NOMO-1 treated with DMSO at 0.1 percent for 48 hours (cell line): Measurements from ENCODE around the gene ZMIZ1.
"Not testable (repeated sequence)": the region's sequence is repeated elsewhere in the genome, so short reads cannot be mapped to it uniquely, and the experiment has no call there.

Experiments
- DNase-seq: peaks from one replicate; lab custom pipeline; 2025; ENCODE audit not compliant: unreplicated experiment; lab: John Stamatoyannopoulos, UW

ZMIZ1 gene

DNA sequence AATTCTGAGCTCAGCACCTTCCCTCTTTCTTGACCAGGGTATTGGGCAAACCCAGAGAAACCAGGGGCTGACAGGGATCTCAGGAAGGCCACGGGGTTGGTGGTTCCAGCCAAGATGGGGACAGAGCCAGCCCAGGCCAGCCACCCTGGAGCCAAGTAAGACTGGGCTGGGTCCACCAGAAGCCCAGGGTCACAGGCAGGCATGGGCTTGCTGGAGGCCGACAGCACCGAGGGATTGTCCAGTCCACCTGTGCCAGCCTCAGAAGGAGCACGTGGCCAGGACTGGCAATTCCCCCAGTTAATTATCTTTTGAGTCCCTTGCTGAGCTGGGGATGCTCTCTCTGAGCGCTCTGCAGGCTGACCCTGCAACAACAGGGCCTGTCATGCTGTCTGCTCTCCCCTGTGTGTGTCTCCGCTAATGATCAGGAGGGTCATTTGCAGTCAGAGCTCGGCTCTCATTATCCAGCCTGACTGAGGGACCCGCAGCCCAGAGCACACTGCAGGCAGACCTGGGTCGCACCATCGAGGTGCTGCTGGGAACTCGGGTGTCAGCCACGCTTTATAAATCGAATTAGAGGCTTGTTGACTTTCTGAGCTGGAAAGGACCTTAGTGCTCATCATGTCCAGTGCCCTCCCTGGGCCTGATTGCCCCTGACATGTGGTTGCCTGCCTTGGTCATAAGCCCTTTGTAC is 209.0 kb downstream of the ZMIZ1 start:
- no peak for DNase-seq

DNA sequence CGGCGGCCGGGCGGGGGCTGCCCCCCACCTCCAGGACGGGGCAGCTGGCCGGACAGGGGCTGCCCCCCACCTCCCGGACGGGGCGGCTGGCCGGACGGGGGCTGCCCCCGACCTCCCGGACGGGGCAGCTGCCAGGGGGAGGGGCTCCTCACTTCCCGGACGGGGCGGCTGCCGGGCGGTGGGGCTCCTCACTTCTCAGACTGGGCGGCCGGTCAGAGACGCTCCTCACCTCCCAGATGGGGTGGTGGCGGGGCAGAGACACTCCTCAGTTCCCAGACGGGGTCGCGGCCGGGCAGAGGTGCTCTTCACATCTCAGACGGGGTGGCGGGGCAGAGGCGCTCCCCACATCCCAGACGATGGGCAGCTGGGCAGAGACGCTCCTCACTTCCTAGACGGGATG is 210.3 kb downstream of the ZMIZ1 start:
- not testable (repeated sequence) for DNase-seq

DNA sequence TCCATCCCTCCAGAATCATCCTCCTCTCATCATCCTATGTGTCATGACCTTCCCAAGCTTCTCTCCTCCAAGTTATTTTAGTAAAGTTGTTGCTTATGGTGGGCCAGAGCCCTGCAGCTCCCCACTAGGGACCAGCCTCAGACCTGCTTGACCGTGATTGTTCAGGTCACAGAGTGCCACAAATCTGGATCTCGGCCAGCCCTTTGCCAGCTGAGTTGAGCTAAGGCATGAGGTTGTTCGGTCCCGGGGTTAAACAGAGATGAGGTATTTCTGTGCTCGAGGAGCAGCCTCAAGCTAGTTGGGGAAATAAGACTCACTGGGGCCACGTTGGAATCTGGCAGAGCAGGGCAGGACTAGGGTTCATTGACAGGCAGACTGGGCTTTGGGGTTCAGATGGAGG is 212.2 kb downstream of the ZMIZ1 start:
- no peak for DNase-seq

DNA sequence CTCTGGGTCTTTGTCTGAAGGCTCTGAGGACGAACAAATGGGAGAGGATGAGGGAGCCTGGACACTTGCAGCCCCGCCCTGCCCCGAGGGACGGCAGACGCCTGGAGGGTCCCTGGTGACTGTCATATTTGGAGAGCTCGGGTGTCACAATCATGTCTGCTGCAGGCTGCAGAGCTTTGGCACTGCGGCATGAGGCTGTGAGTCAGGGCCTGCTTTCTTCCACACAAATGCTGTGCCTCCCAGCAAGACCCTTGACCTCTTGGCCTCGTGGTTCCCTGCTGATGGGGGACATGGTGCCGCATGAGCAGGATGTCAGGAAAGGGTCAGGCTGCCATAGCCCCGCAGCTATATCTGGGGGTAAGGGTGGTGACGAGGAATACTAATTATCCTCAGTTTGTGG is 213.6 kb downstream of the ZMIZ1 start:
- no peak for DNase-seq

DNA sequence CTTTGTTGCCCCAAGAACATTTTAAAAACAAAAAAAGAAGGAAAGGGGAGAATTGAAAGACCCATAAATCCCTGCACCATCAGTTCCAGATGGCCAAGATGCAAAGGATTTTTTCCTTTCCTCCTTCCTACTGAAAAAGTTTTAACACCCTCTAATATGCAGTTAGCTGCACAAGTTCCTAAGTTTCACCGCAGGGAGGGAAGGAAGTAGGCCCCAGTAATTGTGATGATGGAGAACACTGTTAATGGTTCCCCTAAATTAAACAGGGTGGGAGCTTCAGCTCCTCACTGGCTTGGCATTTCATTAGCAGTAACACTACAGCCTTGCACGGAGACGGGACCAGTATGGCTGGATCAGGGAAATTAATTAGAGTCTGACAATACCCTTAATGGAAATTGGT is 214.8 kb downstream of the ZMIZ1 start:
- DNase-seq, result peak; percentile 37

DNA sequence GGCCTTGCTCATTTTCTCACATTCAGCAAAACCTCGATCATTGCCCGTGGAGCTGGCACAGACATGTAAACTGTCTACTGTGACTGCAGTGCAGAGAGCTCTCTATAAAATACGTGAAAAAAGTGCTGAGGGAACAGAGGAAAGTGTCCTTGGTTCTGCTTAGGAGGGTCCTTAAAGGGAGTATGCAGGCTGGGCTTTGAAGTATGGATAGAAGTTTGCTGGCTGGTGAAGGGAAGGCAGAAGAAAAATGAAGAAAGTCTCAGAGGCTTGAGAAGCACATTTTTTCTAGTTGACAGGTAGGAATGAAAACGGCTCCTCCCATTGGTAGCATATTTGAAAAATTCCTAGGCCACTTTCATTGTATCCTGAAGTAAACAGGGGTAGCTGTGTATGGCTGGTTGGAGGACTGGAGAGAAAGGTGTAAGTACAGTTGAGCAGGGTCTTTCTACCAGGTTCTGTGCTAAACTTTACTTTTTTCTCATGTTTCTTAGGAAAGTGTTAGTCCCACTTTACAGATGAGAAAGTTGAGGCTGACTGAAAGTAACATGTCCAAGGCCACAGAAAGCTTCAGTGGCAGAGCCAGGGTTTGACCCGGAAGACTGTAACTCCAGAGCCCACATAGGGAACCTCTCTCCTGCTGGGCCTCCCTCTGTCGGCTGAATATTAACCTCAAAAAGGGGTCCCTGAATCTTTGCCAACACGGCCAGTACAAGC is 215.5 kb downstream of the ZMIZ1 start:
- no peak for DNase-seq

DNA sequence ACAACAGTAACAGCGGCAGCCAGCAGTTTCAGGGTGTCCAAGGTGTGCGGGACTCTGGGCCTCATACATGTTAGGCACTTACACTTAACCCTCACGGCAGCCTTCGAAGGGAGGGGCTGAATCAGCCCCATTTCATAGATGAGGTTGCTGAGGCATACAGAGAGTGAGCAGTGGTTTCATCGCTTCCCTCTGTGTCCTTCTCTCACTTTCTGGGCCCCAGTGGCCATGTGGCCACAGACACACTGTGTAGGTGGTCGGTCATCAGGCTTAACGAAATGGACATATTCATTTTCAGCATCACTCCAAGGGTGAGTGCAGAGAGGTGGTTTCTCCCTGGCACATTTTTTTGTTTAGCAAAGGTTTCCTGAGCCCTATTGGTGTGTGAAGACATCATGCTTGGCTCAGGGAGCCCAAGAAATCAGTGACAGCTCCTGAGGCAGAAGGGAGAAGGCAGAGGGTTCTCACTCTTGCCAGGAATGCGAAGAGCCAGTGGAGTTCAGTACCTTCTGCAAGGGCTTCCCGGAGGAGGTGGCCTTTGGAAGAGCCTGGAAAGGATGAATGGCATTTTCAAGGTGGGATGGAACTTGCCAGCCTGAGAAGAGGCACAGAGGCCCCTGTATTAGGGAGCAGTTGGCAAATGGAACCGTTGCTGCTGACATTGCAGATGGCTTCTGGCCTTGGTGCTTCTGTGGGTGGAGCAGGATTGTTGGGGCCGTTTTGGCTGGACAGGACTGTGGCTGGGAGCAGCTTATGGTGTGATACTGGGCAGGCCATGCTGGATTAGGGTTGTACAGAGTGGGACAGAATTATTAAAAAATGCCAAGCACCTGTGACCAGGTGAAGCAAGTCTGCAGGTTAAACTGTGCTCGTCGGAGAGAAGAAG is 216.8 kb downstream of the ZMIZ1 start:
- no peak for DNase-seq

DNA sequence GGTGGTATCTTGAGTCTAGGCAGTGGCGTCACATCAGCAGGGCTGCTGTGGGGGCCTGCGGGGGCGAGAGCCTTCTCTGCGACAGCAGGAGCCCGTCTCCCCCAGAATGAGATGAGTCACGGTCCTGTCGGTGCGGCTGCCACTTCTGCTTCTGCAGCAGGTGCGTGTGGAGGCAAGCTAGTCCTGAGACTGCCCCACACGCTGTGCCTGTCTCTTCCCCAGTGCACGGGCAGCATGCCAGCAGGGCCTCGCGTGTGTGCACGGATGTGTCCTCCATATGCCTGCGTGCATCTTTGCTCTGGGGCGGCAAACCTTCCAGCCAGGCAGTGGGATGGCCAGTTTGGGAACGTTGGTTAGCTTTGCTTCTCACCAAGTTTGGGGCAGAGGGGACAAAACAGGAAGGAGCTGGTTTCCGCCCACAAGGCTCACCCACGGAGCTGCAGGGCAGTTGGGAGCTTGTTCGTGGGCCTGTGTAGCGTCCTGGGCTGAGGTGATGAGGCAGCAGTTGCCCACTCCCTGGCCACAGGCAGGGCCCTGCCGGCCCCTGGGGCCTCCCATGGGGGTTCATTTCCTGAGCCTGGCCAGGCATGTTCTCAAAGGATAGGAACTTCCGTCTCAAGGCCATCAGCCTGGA is 217.7 kb downstream of the ZMIZ1 start:
- DNase-seq, result peak; percentile 95

DNA sequence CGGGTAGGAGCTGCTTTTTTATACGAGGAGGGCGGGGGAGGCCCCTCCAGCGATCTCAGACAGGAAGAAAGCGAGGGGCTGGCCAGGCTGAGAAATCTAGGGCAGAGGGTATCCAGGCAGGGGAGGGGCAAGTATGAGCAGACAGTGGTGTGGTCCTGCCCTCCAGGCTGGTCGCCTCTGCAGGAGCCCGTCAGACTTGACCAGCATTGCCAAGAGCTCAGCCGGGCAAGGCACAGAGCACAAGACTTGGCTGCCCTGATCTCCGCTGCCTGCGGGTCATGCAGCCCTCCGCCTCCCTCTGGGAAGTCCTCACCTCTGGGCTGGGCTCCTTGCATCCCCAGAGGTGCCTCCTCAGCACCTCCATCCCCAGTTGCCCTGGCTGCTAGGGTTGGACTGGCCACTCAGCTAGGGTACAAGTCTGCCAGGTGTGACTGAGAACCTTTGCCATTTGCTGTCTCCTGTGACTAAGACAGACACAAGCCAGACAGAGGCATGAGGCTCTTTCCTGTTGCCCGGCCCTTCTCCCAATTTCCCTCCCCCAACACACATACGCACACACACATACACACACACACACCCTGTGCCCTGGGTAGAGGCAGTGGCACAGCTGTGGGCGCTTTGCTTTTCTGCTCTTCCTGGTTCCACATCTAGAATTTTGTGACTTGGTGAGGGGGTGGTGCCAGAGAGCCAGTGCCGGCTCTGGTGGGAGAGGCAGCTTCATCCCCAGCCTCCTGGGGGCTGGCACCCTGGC is 219.4 kb downstream of the ZMIZ1 start:
- no peak for DNase-seq

DNA sequence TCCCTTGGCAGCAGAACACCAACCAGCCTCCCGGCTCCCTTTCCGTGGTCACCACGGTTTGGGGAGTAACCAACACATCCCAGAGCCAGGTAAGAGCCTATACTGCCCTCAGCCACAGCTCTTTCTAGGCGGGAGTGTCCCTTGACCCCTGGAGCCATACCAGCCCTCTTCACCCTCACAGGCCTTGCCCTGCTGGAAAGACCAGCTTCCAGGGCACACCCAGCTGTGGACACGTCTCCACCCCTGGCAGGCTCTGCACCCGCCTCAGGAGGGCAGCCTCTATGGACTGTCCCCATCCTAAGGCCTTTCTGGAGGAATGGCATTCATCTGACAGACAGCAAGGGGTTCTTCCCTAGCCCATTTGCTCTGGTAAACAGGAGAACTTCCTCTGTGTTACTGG is 221.0 kb downstream of the ZMIZ1 start:
- DNase-seq, result no peak

DNA sequence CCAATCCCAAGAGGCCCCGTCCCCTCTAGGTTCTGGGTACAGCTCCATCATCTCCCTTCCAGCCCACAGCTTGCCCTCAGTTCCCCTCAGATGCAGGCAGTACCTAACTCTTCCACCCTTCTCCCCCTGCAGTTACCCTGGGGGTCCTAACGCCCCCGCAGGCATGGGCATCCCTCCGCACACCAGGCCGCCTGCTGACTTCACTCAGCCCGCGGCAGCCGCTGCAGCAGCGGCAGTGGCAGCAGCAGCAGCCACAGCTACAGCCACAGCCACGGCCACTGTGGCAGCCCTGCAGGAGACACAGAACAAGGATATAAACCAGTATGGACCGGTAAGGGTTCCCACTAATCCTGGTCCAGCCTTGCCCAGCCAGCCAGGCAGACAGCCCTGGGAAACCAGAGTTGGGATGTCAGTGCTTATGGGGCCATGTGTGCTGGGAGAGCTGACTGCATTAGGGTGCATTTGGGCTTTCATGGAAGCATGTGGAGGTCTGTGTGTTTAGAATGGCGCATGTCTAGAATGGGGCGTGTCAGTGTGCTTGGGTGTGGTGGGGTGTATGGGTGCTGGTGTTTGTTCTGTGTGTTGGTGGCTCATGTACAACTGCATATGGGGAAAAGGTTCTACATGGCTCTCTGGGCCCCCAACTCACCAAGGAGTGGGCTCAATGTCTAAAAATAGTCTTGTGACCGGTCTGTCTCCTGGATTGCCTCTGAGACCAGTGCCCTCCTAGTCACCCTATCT is 223.4 kb downstream of the ZMIZ1 start:
- no peak for DNase-seq

DNA sequence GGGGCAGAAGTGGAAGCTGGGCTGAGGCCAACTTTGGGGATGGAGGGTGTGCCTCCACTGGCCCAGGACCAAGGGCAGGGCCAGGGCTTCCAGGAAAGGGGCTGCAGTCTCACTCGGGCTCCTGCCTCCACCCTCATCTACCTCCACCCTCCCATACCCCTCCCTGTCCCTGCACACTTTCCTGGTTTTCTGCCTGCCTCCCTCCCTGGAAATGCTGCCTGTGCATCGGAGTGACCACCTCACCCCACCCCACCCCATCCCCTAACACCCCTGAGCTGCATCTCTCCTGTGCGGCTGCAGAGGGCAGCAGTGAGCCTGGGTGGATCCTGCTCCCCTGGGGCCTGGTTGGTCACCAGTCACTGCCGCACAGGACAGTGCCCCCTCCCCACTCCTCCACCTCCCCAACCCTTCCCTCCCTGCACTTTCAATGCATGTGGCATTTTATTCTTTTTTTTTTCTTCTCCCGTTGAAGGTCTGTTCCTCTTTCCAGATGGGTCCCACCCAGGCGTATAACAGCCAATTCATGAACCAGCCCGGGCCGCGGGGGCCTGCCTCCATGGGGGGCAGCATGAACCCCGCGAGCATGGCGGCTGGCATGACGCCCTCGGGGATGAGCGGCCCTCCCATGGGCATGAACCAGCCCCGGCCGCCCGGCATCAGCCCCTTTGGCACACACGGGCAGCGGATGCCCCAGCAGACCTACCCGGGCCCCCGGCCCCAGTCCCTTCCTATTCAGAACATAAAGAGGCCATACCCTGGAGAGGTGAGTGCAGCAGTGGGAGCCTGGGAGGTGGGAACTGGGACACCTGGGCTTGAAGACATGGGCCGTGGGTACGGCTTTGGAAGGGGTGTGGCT is 224.4 kb downstream of the ZMIZ1 start:
- peak; percentile 35 for DNase-seq

DNA sequence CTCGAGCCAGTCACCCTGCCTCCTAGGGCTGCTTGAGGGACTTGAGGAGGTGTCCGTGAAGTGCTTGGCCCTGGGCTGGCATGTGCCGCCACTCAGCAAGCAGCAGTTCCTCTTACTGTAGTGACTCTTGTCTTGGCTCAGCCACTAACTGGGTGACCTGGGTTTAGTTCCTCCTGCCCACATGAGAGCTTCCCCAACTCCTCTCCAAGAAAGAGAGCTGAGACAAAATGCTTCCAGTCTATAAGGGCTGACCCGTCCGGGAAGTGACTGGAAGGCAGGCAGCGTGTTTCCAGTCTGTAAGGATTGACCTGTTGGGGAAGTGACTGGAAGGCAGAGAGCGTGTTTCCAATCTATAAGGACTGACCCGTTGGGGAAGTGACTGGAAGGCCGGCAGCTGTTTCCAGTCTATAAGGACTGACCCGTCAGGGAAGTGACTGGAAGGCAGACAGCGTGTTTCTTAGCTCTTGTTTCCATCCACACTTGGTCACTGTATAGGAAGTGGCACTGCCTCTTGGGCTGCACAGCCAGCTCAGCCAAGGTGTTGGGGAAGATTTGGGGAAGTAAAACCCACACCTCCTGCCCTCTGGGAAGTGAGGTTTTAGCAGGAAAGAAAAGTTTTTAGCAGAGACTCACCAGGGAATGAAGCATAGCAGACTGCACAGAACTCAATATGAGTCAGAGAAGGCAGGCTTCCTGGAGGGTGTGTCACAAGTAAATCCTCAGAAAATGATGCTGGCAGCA is 225.2 kb downstream of the ZMIZ1 start:
- DNase-seq, result peak; percentile 91

DNA sequence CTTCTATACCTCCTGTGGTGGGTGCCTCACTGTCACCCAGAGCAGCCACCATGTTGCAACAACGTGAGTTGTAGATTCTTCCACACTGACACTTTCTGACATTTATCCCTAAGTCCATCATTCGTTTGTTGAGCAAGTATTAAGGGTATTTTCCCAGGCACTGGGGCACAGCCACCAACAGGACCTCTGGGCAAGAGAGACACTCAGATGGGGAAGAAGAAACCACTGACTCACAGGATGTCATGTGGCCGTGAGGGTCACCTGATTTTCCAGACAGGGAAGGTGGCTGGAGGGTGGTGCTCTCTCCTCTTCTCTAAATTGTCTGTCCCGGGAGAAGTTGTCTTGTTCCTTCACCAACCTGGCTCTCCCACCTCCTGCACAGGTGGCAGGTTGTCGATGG is 226.8 kb downstream of the ZMIZ1 start:
- peak; percentile 53 for DNase-seq

DNA sequence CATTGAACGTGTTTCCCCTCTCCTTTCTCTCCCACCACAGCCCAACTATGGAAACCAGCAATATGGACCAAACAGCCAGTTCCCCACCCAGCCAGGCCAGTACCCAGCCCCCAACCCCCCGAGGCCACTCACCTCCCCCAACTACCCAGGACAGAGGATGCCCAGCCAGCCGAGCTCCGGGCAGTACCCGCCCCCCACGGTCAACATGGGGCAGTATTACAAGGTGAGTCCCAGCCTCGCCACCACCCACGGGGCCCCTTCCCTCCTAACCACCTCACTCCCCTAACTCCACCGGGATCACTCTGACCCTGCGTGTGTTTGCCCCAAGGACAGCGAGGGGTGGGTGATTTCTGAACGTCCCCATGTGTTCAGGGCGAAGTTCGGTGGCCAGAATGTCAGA is 227.7 kb downstream of the ZMIZ1 start:
- no peak for DNase-seq

DNA sequence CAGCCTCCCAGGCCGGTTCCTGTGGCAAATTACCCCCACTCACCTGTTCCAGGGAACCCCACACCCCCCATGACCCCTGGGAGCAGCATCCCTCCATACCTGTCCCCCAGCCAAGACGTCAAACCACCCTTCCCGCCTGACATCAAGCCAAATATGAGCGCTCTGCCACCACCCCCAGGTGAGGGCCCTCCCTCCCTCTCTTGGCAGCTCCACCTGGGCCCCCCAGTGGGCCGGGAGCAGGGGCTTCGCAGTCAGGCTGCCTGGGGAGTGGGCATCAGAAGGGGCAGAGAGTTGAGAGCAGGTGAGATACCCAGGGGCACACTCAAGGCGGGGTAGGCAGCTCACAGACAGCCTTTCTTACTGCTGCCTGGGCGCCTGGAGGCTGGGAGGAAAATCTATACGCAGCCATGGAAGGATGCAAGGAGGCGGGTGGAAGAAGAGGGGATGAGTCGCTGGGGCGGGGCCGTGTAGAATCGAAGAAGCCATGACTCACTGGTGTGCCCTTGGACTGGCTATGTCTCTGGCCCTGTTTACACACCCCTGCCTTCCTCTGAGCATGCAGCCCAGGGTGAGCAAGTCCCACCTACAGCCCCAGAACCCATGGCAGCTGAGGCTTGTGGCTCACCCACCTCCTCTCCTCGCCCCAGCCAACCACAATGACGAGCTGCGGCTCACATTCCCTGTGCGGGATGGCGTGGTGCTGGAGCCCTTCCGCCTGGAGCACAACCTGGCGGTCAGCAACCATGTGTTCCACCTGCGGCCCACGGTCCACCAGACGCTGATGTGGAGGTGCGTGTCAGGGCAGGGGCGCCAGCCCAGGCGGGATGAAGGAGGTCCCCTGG is 229.9 kb downstream of the ZMIZ1 start:
- DNase-seq, result peak; percentile 51
